ENCODE results near the gene UGT2B10.

GRCh38 chr4:68803013-68803412 is 12.8 kb upstream of the UGT2B10 start:
- TF ChIP-seq CTCF (IDR thresholded peaks at IDR 0.05) (no peak), POLR2AphosphoS5 (IDR thresholded peaks at IDR 0.05) (no peak)
